ENCODE data around the gene PARD6B. TPM values are rescaled to one million over a fixed set of nuclear protein-coding genes. Genes with fewer than 3 reads are reported as not detected.

PARD6B gene
- total and polyA plus RNA-seq, 2 of the 13 experiments (the other 11 are each of a cell fraction or from before 2014, with no cell fraction given): 6.9 to 22.2 TPM

GRCh38 chr20:50728981-50729874 lies 2.2 kb upstream of the PARD6B start (continued):
- TF ChIP-seq ZNF75D (CRISPR knock-in tag; IDR thresholded peaks at IDR 0.05; ENCODE audit: borderline replicate concordance): no peak
- no peak for TF ChIP-seq MXD1 (CRISPR knock-in tag; IDR thresholded peaks at IDR 0.05)
- no peak for TF ChIP-seq ZBTB43 (CRISPR knock-in tag; conservative IDR thresholded peaks at IDR 0.05)
- TF ChIP-seq PRMT3 (CRISPR knock-in tag; IDR thresholded peaks at IDR 0.05; ENCODE audit: borderline replicate concordance, low read depth): no peak
- no peak for TF ChIP-seq ZGPAT (CRISPR knock-in tag; IDR thresholded peaks at IDR 0.05)
- 0 out of 2 replicates have a peak, but pooled peaks have one; percentile 33 for TF ChIP-seq ZNF264 (CRISPR knock-in tag; IDR thresholded peaks at IDR 0.05)
- TF ChIP-seq ZXDC (CRISPR knock-in tag; IDR thresholded peaks at IDR 0.05): no peak
- TF ChIP-seq ZFP36L2 (CRISPR knock-in tag; IDR thresholded peaks at IDR 0.05): no peak
- TF ChIP-seq ZMYM4 (CRISPR knock-in tag; IDR thresholded peaks at IDR 0.05): 0 out of 2 replicates have a peak, but pooled peaks have one; percentile 30
- TF ChIP-seq HIVEP1 (CRISPR knock-in tag; IDR thresholded peaks at IDR 0.05): no peak
- TF ChIP-seq KAT2B (IDR thresholded peaks at IDR 0.05; ENCODE audit: borderline replicate concordance, low read depth, low read length): no peak
- TF ChIP-seq TRIM24 (CRISPR knock-in tag; IDR thresholded peaks at IDR 0.05): no peak
- no peak for TF ChIP-seq ZNF552 (CRISPR knock-in tag; IDR thresholded peaks at IDR 0.05; ENCODE audit: borderline replicate concordance)
- TF ChIP-seq ZNF83 (CRISPR knock-in tag; IDR thresholded peaks at IDR 0.05; ENCODE audit: borderline replicate concordance): no peak
- TF ChIP-seq SMAD9 (CRISPR knock-in tag; IDR thresholded peaks at IDR 0.05): no peak
- no peak for TF ChIP-seq FOXO1 (CRISPR knock-in tag; IDR thresholded peaks at IDR 0.05)
- no peak for TF ChIP-seq ZNF841 (CRISPR knock-in tag; IDR thresholded peaks at IDR 0.05; ENCODE audit: borderline replicate concordance)
- no peak for TF ChIP-seq PLSCR1 (CRISPR knock-in tag; IDR thresholded peaks at IDR 0.05; ENCODE audit: borderline replicate concordance)
- no peak for TF ChIP-seq IKZF4 (CRISPR knock-in tag; IDR thresholded peaks at IDR 0.05; ENCODE audit: borderline replicate concordance, low read depth, not compliant biosample characterization)
- no peak for TF ChIP-seq ZSCAN25 (CRISPR knock-in tag; IDR thresholded peaks at IDR 0.05)
- no peak for TF ChIP-seq KDM5B (CRISPR knock-in tag; IDR thresholded peaks at IDR 0.05; ENCODE audit: borderline replicate concordance)

Data from HepG2 (cell line).